NB4 (cell line): ENCODE measurements around the gene NRXN3.

ENCODE experiments used
- DNase-seq: peaks from one replicate; pipeline ENCODE4 v3.0.0; 2010; ENCODE audit warnings: low read depth
- H3K4me3 ChIP-seq: one replicate; pipeline ENCODE4 v1.5.1; 2011; ENCODE audit warnings: mild to moderate bottlenecking, low read depth, low read length, moderate library complexity
- CTCF ChIP-seq: IDR thresholded peaks from one replicate; pipeline ENCODE4 v1.5.1; 2012; ENCODE audit warnings: low read depth, low read length
- MYC ChIP-seq: IDR thresholded peaks from 2 replicates; pipeline ENCODE4 v1.6.1; 2011; ENCODE audit warnings: low read depth, low read length
- POLR2A ChIP-seq: IDR thresholded peaks from 2 replicates; pipeline ENCODE4 v1.6.1; 2011; ENCODE audit warnings: mild to moderate bottlenecking; ENCODE audit not compliant: insufficient read length; ENCODE audit errors: extremely low read depth
- TF ChIP-seq, protein P1 (sequence below): IDR thresholded peaks from 2 replicates; pipeline ENCODE4 v1.6.1; 2011; ENCODE audit warnings: low read depth, low read length

The NRXN3 gene

GRCh38 chr14:79293482-79294177 lies 1123.5 kb downstream of the NRXN3 start:
- DNase-seq, result no peak
- no peak for TF ChIP-seq POLR2A
- no peak for TF ChIP-seq CTCF
- no peak for TF ChIP-seq MYC
- TF ChIP-seq, protein P1, sequence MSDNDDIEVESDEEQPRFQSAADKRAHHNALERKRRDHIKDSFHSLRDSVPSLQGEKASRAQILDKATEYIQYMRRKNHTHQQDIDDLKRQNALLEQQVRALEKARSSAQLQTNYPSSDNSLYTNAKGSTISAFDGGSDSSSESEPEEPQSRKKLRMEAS, result no peak
- no peak overlapping the region for H3K4me3 ChIP-seq

- no peak for TF ChIP-seq MYC
- no peak for TF ChIP-seq POLR2A
- TF ChIP-seq, protein P1, result no peak
- no peak for TF ChIP-seq CTCF
- DNase-seq, result no peak
- no peak overlapping the region for H3K4me3 ChIP-seq
These were observed 1124.3 kb downstream of the NRXN3 start for GRCh38 chr14:79294499-79294898.

DNA sequence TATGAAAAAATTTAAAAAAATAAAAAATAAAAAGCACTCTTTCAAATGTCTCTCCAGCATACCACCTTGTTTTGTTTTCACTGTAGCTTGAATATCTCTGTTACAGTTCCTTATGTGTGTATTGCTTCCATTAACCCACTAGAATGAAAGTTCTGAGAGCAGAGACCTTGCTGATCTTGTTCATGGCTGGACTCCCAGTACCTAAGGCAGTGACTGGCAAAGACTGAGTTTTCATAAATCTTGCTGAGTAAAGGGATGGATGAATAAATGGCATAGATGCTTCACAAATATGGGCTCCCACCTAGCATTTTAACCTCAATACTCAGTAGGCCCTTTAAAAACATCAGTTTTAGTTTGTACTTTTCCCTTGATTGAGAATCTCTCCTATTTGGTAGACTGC lies 1125.2 kb downstream of the NRXN3 start:
- TF ChIP-seq MYC, result no peak
- no peak for TF ChIP-seq POLR2A
- TF ChIP-seq CTCF, result no peak
- TF ChIP-seq, protein P1, result no peak
- no peak for DNase-seq

GRCh38 chr14:79298373-79298772 lies 1128.2 kb downstream of the NRXN3 start:
- TF ChIP-seq CTCF (no peak), MYC (no peak), POLR2A (no peak)
- TF ChIP-seq, protein P1, result no peak
- no peak for DNase-seq
- no peak overlapping the region for H3K4me3 ChIP-seq

More for the DNA sequence above, 1125.2 kb downstream of the NRXN3 start:
- H3K4me3 ChIP-seq, result no peak overlapping the region

- no peak overlapping the region for H3K4me3 ChIP-seq
- DNase-seq, result no peak
- no peak for TF ChIP-seq MYC
- no peak for TF ChIP-seq CTCF
- no peak for TF ChIP-seq POLR2A
- TF ChIP-seq, protein P1, result no peak
These were observed 1129.0 kb downstream of the NRXN3 start for GRCh38 chr14:79299162-79299561.

GRCh38 chr14:79304279-79304678 lies 1134.1 kb downstream of the NRXN3 start:
- H3K4me3 ChIP-seq, result no peak overlapping the region
- DNase-seq, result no peak
- TF ChIP-seq MYC (no peak), POLR2A (no peak), CTCF (no peak)
- TF ChIP-seq, protein P1, result no peak
